ENCODE data around the gene PARP16.

GRCh38 chr15:65329288-65329983 is 42.8 kb upstream of the PARP16 start:
- TF ChIP-seq CTCF (IDR thresholded peaks at IDR 0.05 in 2 of 3, conservative IDR thresholded peaks at IDR 0.05 in 1 of 3; ENCODE audit: borderline replicate concordance in 1 of 3, insufficient read depth in 1 of 3, low read depth in 2 of 3, low read length in 2 of 3) (no peak), ZNF274 (IDR thresholded peaks at IDR 0.05; ENCODE audit: low read depth, low read length) (no peak), POLR2AphosphoS5 (IDR thresholded peaks at IDR 0.05; ENCODE audit: low read depth, low read length) (no peak), SIN3A (IDR thresholded peaks at IDR 0.05; ENCODE audit: low read depth) (no peak), POLR2A (IDR thresholded peaks at IDR 0.05; ENCODE audit: borderline replicate concordance, extremely low read depth, insufficient read depth, insufficient read length) (no peak), RAD21 (IDR thresholded peaks at IDR 0.05; ENCODE audit: low read depth) (no peak), MAX (IDR thresholded peaks at IDR 0.05) (no peak), EGR1 (IDR thresholded peaks at IDR 0.05; ENCODE audit: low read depth) (no peak), ZFX (IDR thresholded peaks at IDR 0.05) (no peak), SRF (IDR thresholded peaks at IDR 0.05; ENCODE audit: low read depth) (no peak), ELF1 (IDR thresholded peaks at IDR 0.05; ENCODE audit: borderline replicate concordance, low read depth) (no peak)
- TF ChIP-seq, protein P1, sequence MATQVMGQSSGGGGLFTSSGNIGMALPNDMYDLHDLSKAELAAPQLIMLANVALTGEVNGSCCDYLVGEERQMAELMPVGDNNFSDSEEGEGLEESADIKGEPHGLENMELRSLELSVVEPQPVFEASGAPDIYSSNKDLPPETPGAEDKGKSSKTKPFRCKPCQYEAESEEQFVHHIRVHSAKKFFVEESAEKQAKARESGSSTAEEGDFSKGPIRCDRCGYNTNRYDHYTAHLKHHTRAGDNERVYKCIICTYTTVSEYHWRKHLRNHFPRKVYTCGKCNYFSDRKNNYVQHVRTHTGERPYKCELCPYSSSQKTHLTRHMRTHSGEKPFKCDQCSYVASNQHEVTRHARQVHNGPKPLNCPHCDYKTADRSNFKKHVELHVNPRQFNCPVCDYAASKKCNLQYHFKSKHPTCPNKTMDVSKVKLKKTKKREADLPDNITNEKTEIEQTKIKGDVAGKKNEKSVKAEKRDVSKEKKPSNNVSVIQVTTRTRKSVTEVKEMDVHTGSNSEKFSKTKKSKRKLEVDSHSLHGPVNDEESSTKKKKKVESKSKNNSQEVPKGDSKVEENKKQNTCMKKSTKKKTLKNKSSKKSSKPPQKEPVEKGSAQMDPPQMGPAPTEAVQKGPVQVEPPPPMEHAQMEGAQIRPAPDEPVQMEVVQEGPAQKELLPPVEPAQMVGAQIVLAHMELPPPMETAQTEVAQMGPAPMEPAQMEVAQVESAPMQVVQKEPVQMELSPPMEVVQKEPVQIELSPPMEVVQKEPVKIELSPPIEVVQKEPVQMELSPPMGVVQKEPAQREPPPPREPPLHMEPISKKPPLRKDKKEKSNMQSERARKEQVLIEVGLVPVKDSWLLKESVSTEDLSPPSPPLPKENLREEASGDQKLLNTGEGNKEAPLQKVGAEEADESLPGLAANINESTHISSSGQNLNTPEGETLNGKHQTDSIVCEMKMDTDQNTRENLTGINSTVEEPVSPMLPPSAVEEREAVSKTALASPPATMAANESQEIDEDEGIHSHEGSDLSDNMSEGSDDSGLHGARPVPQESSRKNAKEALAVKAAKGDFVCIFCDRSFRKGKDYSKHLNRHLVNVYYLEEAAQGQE (IDR thresholded peaks at IDR 0.05; ENCODE audit: low read depth), result no peak

Data from HCT116 (cell line).